Left lung (tissue), 10 donors: Measurements from ENCODE around the gene CCDC92. TPM values are rescaled to one million over a fixed set of nuclear protein-coding genes. Genes with fewer than 3 reads are reported as not detected.

Source experiments
- ATAC-seq: fragments of 200-7000 bp; cut with Tn5 transposase; one replicate; pipeline ENCODE4 v1.9.1; 2020; ENCODE audit warnings: moderate library complexity
- DNase-seq, 4 donors: peaks; one replicate each; pipeline ENCODE4 v3.0.0-alpha.2; 2013 to 2020
- H3K27ac ChIP-seq, 2 donors: fragments of 200-600 bp; sonication (generic) in 1 of 2; one replicate each; pipeline versions ENCODE4 v1.5.0 to v1.8.0; 2020 to 2021
- H3K27me3 ChIP-seq, 2 donors: fragments of 200-600 bp; sonication (generic) in 1 of 2; one replicate each; pipeline versions ENCODE4 v1.5.0 to v1.8.0; 2020 to 2021
- H3K36me3 ChIP-seq, 2 donors: fragments of 200-600 bp; sonication (generic) in 1 of 2; one replicate each; pipeline versions ENCODE4 v1.5.0 to v1.8.0; 2020 to 2021
- H3K4me1 ChIP-seq, 2 donors: fragments of 200-600 bp; one replicate each; pipeline ENCODE4 v1.8.0; 2021
- H3K4me3 ChIP-seq, 2 donors: fragments of 200-600 bp; sonication (generic) in 1 of 2; one replicate each; pipeline versions ENCODE4 v1.5.0 to v1.8.0; 2020 to 2021; ENCODE audit warnings: mild to moderate bottlenecking in 1 of 2
- H3K9me3 ChIP-seq, 2 donors: fragments of 200-600 bp; sonication (generic) in 1 of 2; one replicate each; pipeline versions ENCODE4 v1.5.0 to v1.8.0; 2020 to 2021
- intact Hi-C, 2 donors: fragments of 100-400 bp; cut with DNase I; formaldehyde crosslinking; loops; one replicate each; pipeline versions ENCODE4 v1.11.2 to v1.14.2; 2022
- polyA plus RNA-seq, 6 donors: library from polyadenylated mRNA; unstranded; fragments of 120-200 nt; gene quantifications; one replicate each; pipeline ENCODE4 v1.2.1, GENCODE V29; 2013; ENCODE audit not compliant: insufficient read length in 6 of 6
- total RNA-seq, 2 donors: library from RNA; stranded (reverse); fragmentation: NEBNext Ultra II Directional; extraction: Animal tissue kit (Norgen Biotek cat#: 25700); gene quantifications; one replicate each; pipeline ENCODE4 v1.2.1, GENCODE V29; 2021
- TF ChIP-seq, protein P1 (sequence below), 2 donors: fragments of 200-600 bp; sonication (generic) in 1 of 2; IDR thresholded peaks; one replicate each; pipeline versions ENCODE4 v1.5.0 to v1.8.0; 2021; ENCODE audit warnings: antibody characterized with exemption in 2 of 2
- donor health status: DM: no; HTN: yes; CAD: no.
- donor health status: DM: no; HTN: no; CAD: no.

Gene CCDC92
- total and polyA plus RNA-seq, 8 donors = 40.2 to 68.7 (median 58.1) TPM

DNA sequence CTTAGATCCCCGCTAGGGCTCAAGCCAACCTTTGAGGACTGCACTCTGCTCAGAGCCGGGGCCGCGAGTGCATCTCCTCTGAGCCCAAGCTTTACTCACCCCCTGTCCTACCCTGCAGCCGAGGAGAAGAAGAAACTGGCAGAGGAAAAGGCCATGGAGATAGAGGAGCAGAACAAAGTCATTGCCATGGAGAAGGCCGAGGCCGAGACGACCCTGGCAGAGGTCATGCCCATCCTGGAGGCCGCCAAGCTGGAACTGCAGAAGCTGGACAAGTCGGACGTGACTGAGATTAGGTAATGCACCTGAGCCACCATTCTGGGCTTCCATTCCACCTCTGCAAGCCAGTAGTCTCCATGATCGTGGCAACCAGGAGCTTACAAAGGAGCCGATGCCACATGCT lies 69.8 kb downstream of the CCDC92 start:
- TF ChIP-seq, protein P1, sequence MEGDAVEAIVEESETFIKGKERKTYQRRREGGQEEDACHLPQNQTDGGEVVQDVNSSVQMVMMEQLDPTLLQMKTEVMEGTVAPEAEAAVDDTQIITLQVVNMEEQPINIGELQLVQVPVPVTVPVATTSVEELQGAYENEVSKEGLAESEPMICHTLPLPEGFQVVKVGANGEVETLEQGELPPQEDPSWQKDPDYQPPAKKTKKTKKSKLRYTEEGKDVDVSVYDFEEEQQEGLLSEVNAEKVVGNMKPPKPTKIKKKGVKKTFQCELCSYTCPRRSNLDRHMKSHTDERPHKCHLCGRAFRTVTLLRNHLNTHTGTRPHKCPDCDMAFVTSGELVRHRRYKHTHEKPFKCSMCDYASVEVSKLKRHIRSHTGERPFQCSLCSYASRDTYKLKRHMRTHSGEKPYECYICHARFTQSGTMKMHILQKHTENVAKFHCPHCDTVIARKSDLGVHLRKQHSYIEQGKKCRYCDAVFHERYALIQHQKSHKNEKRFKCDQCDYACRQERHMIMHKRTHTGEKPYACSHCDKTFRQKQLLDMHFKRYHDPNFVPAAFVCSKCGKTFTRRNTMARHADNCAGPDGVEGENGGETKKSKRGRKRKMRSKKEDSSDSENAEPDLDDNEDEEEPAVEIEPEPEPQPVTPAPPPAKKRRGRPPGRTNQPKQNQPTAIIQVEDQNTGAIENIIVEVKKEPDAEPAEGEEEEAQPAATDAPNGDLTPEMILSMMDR (IDR thresholded peaks at IDR 0.05) = no peak
- H3K27ac ChIP-seq = no peak overlapping the region
- no peak overlapping the region for H3K4me3 ChIP-seq
- ATAC-seq (no peak), DNase-seq (no peak)
- H3K9me3 ChIP-seq = no peaks in the 10 kb centered on the region
- intact Hi-C loops = no loop called here
- no peaks in the 10 kb centered on the region for H3K4me1 ChIP-seq
- H3K27me3 ChIP-seq = no peaks in the 10 kb centered on the region
- no peaks in the 10 kb centered on the region for H3K36me3 ChIP-seq

DNA sequence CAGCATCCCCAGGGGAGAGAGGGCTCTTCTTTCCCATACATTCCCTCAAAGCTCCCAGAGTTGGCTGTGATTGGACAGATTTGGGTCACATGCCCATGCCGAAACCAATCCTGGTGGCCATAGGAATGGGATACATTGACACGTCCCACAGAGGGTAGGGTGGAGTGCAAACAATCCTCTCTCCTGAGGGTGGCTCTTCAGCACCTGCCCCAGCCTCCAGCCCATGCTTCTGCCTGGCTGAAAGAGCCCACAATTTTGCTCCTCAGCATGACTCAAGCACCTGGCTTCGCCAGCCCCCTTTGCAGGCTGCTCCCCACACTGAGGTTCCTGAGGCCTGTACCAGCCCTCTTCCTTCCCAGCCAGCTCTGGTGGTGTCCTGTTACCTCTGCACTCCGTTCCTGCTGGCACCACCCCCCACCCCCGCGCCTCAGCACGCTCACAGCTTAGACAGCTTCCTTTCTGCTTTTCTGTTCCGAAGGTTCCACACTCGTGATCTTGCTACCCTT lies 71.7 kb downstream of the CCDC92 start:
- Histone ChIP-seq H3K36me3 (no peaks in the 10 kb centered on the region), H3K4me1 (no peaks in the 10 kb centered on the region), H3K27me3 (no peaks in the 10 kb centered on the region), H3K9me3 (no peaks in the 10 kb centered on the region), H3K27ac (no peak overlapping the region), H3K4me3 (no peak overlapping the region)
- intact Hi-C loops = no loop called here
- ATAC-seq (no peak), DNase-seq (no peak)
- TF ChIP-seq, protein P1 (IDR thresholded peaks at IDR 0.05) = no peak

DNA sequence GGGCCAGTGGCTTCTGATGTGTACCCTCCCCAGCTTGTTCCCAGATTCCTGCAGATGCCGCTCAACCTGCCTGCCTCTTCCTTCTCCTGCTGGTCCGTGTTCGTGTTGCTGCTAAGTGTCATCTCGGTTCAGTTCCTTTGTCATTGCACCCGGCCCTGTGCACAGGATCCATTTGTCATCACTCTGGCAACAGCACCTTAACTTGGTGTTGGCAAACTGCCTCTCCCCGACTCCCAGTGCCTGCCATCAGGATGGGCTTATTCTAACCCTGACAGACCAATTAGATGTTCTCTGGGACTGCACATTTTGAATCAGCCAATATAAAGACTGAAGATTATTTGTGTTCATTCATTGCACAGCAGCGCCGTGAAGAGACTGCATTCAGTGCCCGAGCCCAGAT lies 73.3 kb downstream of the CCDC92 start:
- DNase-seq = no peak
- Histone ChIP-seq H3K4me3 (no peak overlapping the region), H3K4me1 (no peaks in the 10 kb centered on the region), H3K27me3 (no peaks in the 10 kb centered on the region), H3K36me3 (no peaks in the 10 kb centered on the region), H3K27ac (no peak overlapping the region), H3K9me3 (no peaks in the 10 kb centered on the region)
- TF ChIP-seq, protein P1 (IDR thresholded peaks at IDR 0.05) = no peak
- no peak for ATAC-seq
- intact Hi-C loops = no loop called here

- TF ChIP-seq, protein P1 (IDR thresholded peaks at IDR 0.05) = no peak
- peaks cover 0 to 3% of the 10 kb centered on the region in 2 donors for H3K27me3 ChIP-seq
- H3K4me1 ChIP-seq = no peaks in the 10 kb centered on the region
- DNase-seq (no peak), ATAC-seq (no peak)
- H3K27ac ChIP-seq = no peak overlapping the region
- H3K9me3 ChIP-seq = no peaks in the 10 kb centered on the region
- no peak overlapping the region for H3K4me3 ChIP-seq
- intact Hi-C loops = no loop called here
- no peaks in the 10 kb centered on the region for H3K36me3 ChIP-seq
Observed at GRCh38 chr12:123898673-123899072, 74.0 kb downstream of the CCDC92 start.

- peaks cover 0 to 16% of the 10 kb centered on the region in 2 donors for H3K27me3 ChIP-seq
- intact Hi-C loops = no loop called here
- H3K4me1 ChIP-seq = no peaks in the 10 kb centered on the region
- TF ChIP-seq, protein P1 (IDR thresholded peaks at IDR 0.05) = no peak
- ATAC-seq (no peak), DNase-seq (no peak)
- H3K27ac ChIP-seq = no peak overlapping the region
- H3K36me3 ChIP-seq = no peaks in the 10 kb centered on the region
- H3K9me3 ChIP-seq = no peaks in the 10 kb centered on the region
- no peak overlapping the region for H3K4me3 ChIP-seq
Observed at GRCh38 chr12:123897221-123897620, 75.4 kb downstream of the CCDC92 start.
